ENCODE measurements around the gene LILRB3. TPM values are rescaled to one million over a fixed set of nuclear protein-coding genes. Genes with fewer than 3 reads are reported as not detected.
"Not testable (repeated sequence)": the region's sequence is repeated elsewhere in the genome, so short reads cannot be mapped to it uniquely, and the experiment has no call there.

The LILRB3 gene
- total RNA-seq, 1 donor from 2014 or later: 0.67 TPM

GRCh38 chr19:54204767-54205468 lies 17.9 kb downstream of the LILRB3 start:
- H3K4me3 Mint-ChIP-seq: peak overlapping the region; percentile 95
- intact Hi-C loops (cut with micrococcal nuclease): loop anchor here (5.0 kb wide), 1 partner anchor 668 kb away; the partner anchor contains the start of gene ZNF331
- no peaks in the 10 kb centered on the region for H3K9me3 Mint-ChIP-seq
- H3K27ac Mint-ChIP-seq: peak overlapping the region; percentile 37
- H3K36me3 Mint-ChIP-seq (ENCODE audit: low read depth): peaks cover 79% of the 10 kb centered on the region
- peaks cover 85% of the 10 kb centered on the region for H3K4me1 Mint-ChIP-seq (ENCODE audit: low read depth)
- H3K27me3 Mint-ChIP-seq (ENCODE audit: insufficient read depth): no peaks in the 10 kb centered on the region
- DNase-seq (ENCODE audit: low spot score): no peak

- peaks cover 75% of the 10 kb centered on the region for H3K4me1 Mint-ChIP-seq (ENCODE audit: low read depth)
- no peak for DNase-seq (ENCODE audit: low spot score)
- H3K4me3 Mint-ChIP-seq: peak overlapping the region; percentile 95
- H3K27ac Mint-ChIP-seq: peak overlapping the region; percentile 99
- H3K27me3 Mint-ChIP-seq (ENCODE audit: insufficient read depth): no peaks in the 10 kb centered on the region
- peaks cover 72% of the 10 kb centered on the region for H3K36me3 Mint-ChIP-seq (ENCODE audit: low read depth)
- intact Hi-C loops (cut with micrococcal nuclease): loop anchor here (5.0 kb wide), 1 partner anchor 666 kb away; the partner anchor contains the start of gene ZNF331
- no peaks in the 10 kb centered on the region for H3K9me3 Mint-ChIP-seq
Measured at GRCh38 chr19:54203151-54203611, 19.6 kb downstream of the LILRB3 start.

- Mint-ChIP-seq H3K27ac (peak overlapping the region; percentile 99), H3K36me3 (ENCODE audit: low read depth) (peaks cover 65% of the 10 kb centered on the region), H3K9me3 (no peaks in the 10 kb centered on the region), H3K4me3 (peak overlapping the region; percentile 95), H3K4me1 (ENCODE audit: low read depth) (peaks cover 63% of the 10 kb centered on the region), H3K27me3 (ENCODE audit: insufficient read depth) (no peaks in the 10 kb centered on the region)
- DNase-seq (ENCODE audit: low spot score): no peak
- intact Hi-C loops (cut with micrococcal nuclease): loop anchor here (2.0 to 5.0 kb wide), 2 partner anchors 247 to 665 kb away; partner anchors contain the start of genes LENG8 and ZNF331
Measured at GRCh38 chr19:54201980-54202379, 20.8 kb downstream of the LILRB3 start.

GRCh38 chr19:54201172-54201701 lies 21.6 kb downstream of the LILRB3 start:
- DNase-seq (ENCODE audit: low spot score): no peak
- H3K27me3 Mint-ChIP-seq (ENCODE audit: insufficient read depth): no peaks in the 10 kb centered on the region
- H3K4me1 Mint-ChIP-seq (ENCODE audit: low read depth): peaks cover 55% of the 10 kb centered on the region
- peak overlapping the region; percentile 95 for H3K4me3 Mint-ChIP-seq
- peak overlapping the region; percentile 99 for H3K27ac Mint-ChIP-seq
- H3K36me3 Mint-ChIP-seq (ENCODE audit: low read depth): peaks cover 58% of the 10 kb centered on the region
- intact Hi-C loops (cut with micrococcal nuclease): loop anchor here (2.0 to 5.0 kb wide), 2 partner anchors 248 to 664 kb away; partner anchors contain the start of genes LENG8 and ZNF331
- H3K9me3 Mint-ChIP-seq: no peaks in the 10 kb centered on the region

- Mint-ChIP-seq H3K4me3 (peak overlapping the region; percentile 95), H3K4me1 (ENCODE audit: low read depth) (peaks cover 37% of the 10 kb centered on the region), H3K27ac (peak overlapping the region; percentile 62), H3K27me3 (ENCODE audit: insufficient read depth) (no peaks in the 10 kb centered on the region), H3K9me3 (no peaks in the 10 kb centered on the region), H3K36me3 (ENCODE audit: low read depth) (peaks cover 49% of the 10 kb centered on the region)
- intact Hi-C loops (cut with micrococcal nuclease): no loop called here
- no peak for DNase-seq (ENCODE audit: low spot score)
Measured at GRCh38 chr19:54199401-54199800, 23.4 kb downstream of the LILRB3 start.

GRCh38 chr19:54197121-54197520 lies 25.7 kb downstream of the LILRB3 start:
- Mint-ChIP-seq H3K9me3 (no peaks in the 10 kb centered on the region), H3K27ac (no peak overlapping the region), H3K4me1 (ENCODE audit: low read depth) (peaks cover 20% of the 10 kb centered on the region), H3K27me3 (ENCODE audit: insufficient read depth) (no peaks in the 10 kb centered on the region), H3K36me3 (ENCODE audit: low read depth) (peaks cover 40% of the 10 kb centered on the region), H3K4me3 (no peak overlapping the region)
- intact Hi-C loops (cut with micrococcal nuclease): no loop called here
- no peak for DNase-seq (ENCODE audit: low spot score)

GRCh38 chr19:54196536-54196935 lies 26.3 kb downstream of the LILRB3 start:
- Mint-ChIP-seq H3K27me3 (ENCODE audit: insufficient read depth) (no peaks in the 10 kb centered on the region), H3K9me3 (no peaks in the 10 kb centered on the region), H3K27ac (no peak overlapping the region), H3K36me3 (ENCODE audit: low read depth) (peaks cover 37% of the 10 kb centered on the region), H3K4me1 (ENCODE audit: low read depth) (peaks cover 20% of the 10 kb centered on the region), H3K4me3 (no peak overlapping the region)
- intact Hi-C loops (cut with micrococcal nuclease): no loop called here
- DNase-seq (ENCODE audit: low spot score): no peak

- not testable (repeated sequence) for H3K27ac Mint-ChIP-seq; DNase-seq (ENCODE audit: low spot score); H3K9me3 Mint-ChIP-seq; H3K27me3 Mint-ChIP-seq (ENCODE audit: insufficient read depth); H3K4me3 Mint-ChIP-seq
- Mint-ChIP-seq H3K4me1 (ENCODE audit: low read depth) (peaks cover 17% of the 10 kb centered on the region), H3K36me3 (ENCODE audit: low read depth) (peaks cover 31% of the 10 kb centered on the region)
- intact Hi-C loops (cut with micrococcal nuclease): loop anchor here (5.0 kb wide), 1 partner anchor 327 kb away; the partner anchor contains the start of gene MYADM
Measured at GRCh38 chr19:54194463-54194862, 28.3 kb downstream of the LILRB3 start.

GRCh38 chr19:54193011-54193410 lies 29.8 kb downstream of the LILRB3 start:
- peaks cover 18% of the 10 kb centered on the region for H3K4me1 Mint-ChIP-seq (ENCODE audit: low read depth)
- H3K27me3 Mint-ChIP-seq (ENCODE audit: insufficient read depth): no peaks in the 10 kb centered on the region
- H3K36me3 Mint-ChIP-seq (ENCODE audit: low read depth): peaks cover 31% of the 10 kb centered on the region
- intact Hi-C loops (cut with micrococcal nuclease): loop anchor here (5.0 kb wide), 1 partner anchor 326 kb away; the partner anchor contains the start of gene MYADM
- no peak overlapping the region for H3K27ac Mint-ChIP-seq
- peak overlapping the region; percentile 66 for H3K4me3 Mint-ChIP-seq
- H3K9me3 Mint-ChIP-seq: no peaks in the 10 kb centered on the region
- no peak for DNase-seq (ENCODE audit: low spot score)

- peak overlapping the region; percentile 83 for H3K27ac Mint-ChIP-seq
- H3K36me3 Mint-ChIP-seq (ENCODE audit: low read depth): peaks cover 32% of the 10 kb centered on the region
- no peaks in the 10 kb centered on the region for H3K27me3 Mint-ChIP-seq (ENCODE audit: insufficient read depth)
- intact Hi-C loops (cut with micrococcal nuclease): loop anchor here (5.0 kb wide), 1 partner anchor 325 kb away; the partner anchor contains the start of gene MYADM
- no peak for DNase-seq (ENCODE audit: low spot score)
- peak overlapping the region; percentile 94 for H3K4me3 Mint-ChIP-seq
- no peaks in the 10 kb centered on the region for H3K9me3 Mint-ChIP-seq
- H3K4me1 Mint-ChIP-seq (ENCODE audit: low read depth): peaks cover 29% of the 10 kb centered on the region
Measured at GRCh38 chr19:54191811-54192453, 30.9 kb downstream of the LILRB3 start.

GRCh38 chr19:54191011-54191810 lies 31.6 kb downstream of the LILRB3 start, which contains the start of gene TSEN34:
TSS of gene TSEN34 (plus strand) at chr19:54191308. CDS start at chr19:54191365, 57 bp downstream.
- Mint-ChIP-seq H3K9me3 (no peaks in the 10 kb centered on the region), H3K27ac (peak within 1 kb of the TSS; percentile 100), H3K4me3 (peak within 1 kb of the TSS; percentile 94), H3K4me1 (ENCODE audit: low read depth) (peaks cover 31% of the 10 kb centered on the region), H3K36me3 (ENCODE audit: low read depth) (peaks cover 39% of the 10 kb centered on the region), H3K27me3 (ENCODE audit: insufficient read depth) (no peaks in the 10 kb centered on the region)
- DNase-seq (ENCODE audit: low spot score): peak; percentile 85
- intact Hi-C loops (cut with micrococcal nuclease): loop anchor here (5.0 kb wide), 1 partner anchor 324 kb away; the partner anchor contains the start of gene MYADM

GRCh38 chr19:54190503-54191010 lies 32.2 kb downstream of the LILRB3 start:
- peak; percentile 100 for DNase-seq (ENCODE audit: low spot score)
- intact Hi-C loops (cut with micrococcal nuclease): loop anchor here (1.0 to 5.0 kb wide), 12 partner anchors 10 to 1464 kb away; partner anchors contain the start of genes CNOT3, FIZ1, LENG1 and LENG8
- Mint-ChIP-seq H3K36me3 (ENCODE audit: low read depth) (peaks cover 37% of the 10 kb centered on the region), H3K27me3 (ENCODE audit: insufficient read depth) (no peaks in the 10 kb centered on the region), H3K9me3 (no peaks in the 10 kb centered on the region), H3K4me3 (peak overlapping the region; percentile 94), H3K4me1 (ENCODE audit: low read depth) (peaks cover 31% of the 10 kb centered on the region), H3K27ac (peak overlapping the region; percentile 100)

Data from activated T-helper 1 cell treated with anti-CD3 and anti-CD28 coated beads, Interleukin-12 subunit alpha, Interleukin-12 subunit beta, Interleukin-2, Interleukin-4 antibody, amounts not matched to agents 30 ng/mL and 10 ng/mL and 1 ng/mL, durations not matched to agents 14 hours and 24 hours and 36 hours (primary cell).